Activated B cell treated with CpG ODN at 0.5 μM for 24 hours (primary cell): ENCODE data around the gene RNF112. TPM values are rescaled to one million over a fixed set of nuclear protein-coding genes. Genes with fewer than 3 reads are reported as not detected.
A peak's percentile ranks its signal among the peaks of the same experiment; 100 is the strongest.
"Not testable (repeated sequence)": the region's sequence is repeated elsewhere in the genome, so short reads cannot be mapped to it uniquely, and the experiment has no call there.

ENCODE experiments used
- ATAC-seq: fragments of 200-7000 bp; cut with Tn5 transposase; one replicate; pipeline ENCODE4 v1.10.0; 2021; ENCODE audit warnings: low read depth, mild to moderate bottlenecking, moderate library complexity
- CTCF ChIA-PET: fragments of 350-600 bp; sonication (Branson Sonifier 250); formaldehyde crosslinking; loops from one replicate; lab custom pipeline; 2021; ENCODE audit warnings: antibody characterized with exemption; lab: Charles Lee
- POLR2A ChIA-PET: fragments of 350-600 bp; sonication (Branson Sonifier 250); formaldehyde crosslinking; loops from one replicate; lab custom pipeline; 2021; ENCODE audit warnings: antibody characterized with exemption; lab: Charles Lee
- DNase-seq: peaks from one replicate; pipeline ENCODE4 v3.0.0; 2022
- H3K27ac Mint-ChIP-seq: one replicate; pipeline ENCODE4 v1.8.0; 2020; ENCODE audit warnings: mixed read lengths
- H3K27me3 Mint-ChIP-seq: one replicate; pipeline ENCODE4 v1.8.0; 2021; ENCODE audit warnings: mixed read lengths
- H3K36me3 Mint-ChIP-seq: one replicate; pipeline ENCODE4 v1.8.0; 2021; ENCODE audit warnings: low read depth, mixed read lengths
- H3K4me1 Mint-ChIP-seq: one replicate; pipeline ENCODE4 v1.8.0; 2021; ENCODE audit warnings: mixed read lengths
- H3K4me3 Mint-ChIP-seq: one replicate; pipeline ENCODE4 v1.8.0; 2020; ENCODE audit warnings: mild to moderate bottlenecking, mixed read lengths
- H3K9me3 Mint-ChIP-seq: one replicate; pipeline ENCODE4 v1.8.0; 2020; ENCODE audit warnings: mixed read lengths
- intact Hi-C: fragments of 100-400 bp; cut with micrococcal nuclease; formaldehyde crosslinking; loops from one replicate; pipeline ENCODE4 v1.15.1; 2024
- total RNA-seq: library from RNA; stranded (reverse); gene quantifications from 2 replicates; pipeline ENCODE4 v1.2.3, GENCODE V29; 2022
- TF ChIP-seq, protein P1 (sequence below): fragments of 200-600 bp; IDR thresholded peaks from one replicate; pipeline ENCODE4 v1.8.0; 2022; ENCODE audit warnings: antibody characterized with exemption, mild to moderate bottlenecking

RNF112 gene
- total RNA-seq, 1 donor from 2014 or later, result 0.51 TPM

DNA sequence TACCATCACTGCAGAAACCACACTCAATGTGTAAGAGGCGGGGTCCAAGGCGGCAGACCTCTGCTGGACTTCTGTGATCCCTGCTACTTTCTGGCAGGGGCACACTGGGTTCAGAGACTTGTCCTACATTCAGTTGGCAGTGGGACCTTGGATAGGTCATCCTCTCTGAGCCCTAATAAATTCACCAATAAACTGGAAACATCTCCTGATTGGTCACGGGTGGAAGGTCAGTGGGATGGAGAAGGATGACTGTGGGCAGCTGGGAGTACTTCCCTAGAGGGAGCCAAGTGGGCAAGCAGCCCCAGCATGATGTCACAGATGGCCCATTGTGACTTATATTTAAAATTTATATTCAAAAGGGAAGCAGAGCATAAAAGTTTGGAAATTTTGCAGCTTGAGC is 49.7 kb downstream of the RNF112 start:
- POLR2A ChIA-PET, result interaction anchor here (3.3 kb wide), 1 partner anchor 83 kb away, joined by 11 read pairs; the partner anchor contains the start of gene MAPK7
- H3K36me3 Mint-ChIP-seq, result no peaks in the 10 kb centered on the region
- H3K4me1 Mint-ChIP-seq, result peaks cover 49% of the 10 kb centered on the region
- no peaks in the 10 kb centered on the region for H3K9me3 Mint-ChIP-seq
- DNase-seq (no peak), ATAC-seq (no peak)
- CTCF ChIA-PET, result interaction anchor here (0.9 to 5.6 kb wide), 2 partner anchors 12 to 303 kb away, joined by 3 to 24 read pairs; no protein-coding TSS in a partner anchor
- H3K4me3 Mint-ChIP-seq, result no peak overlapping the region
- H3K27me3 Mint-ChIP-seq, result no peaks in the 10 kb centered on the region
- peak overlapping the region; percentile 37 for H3K27ac Mint-ChIP-seq
- intact Hi-C loops, result loop anchor here (5.0 kb wide), 1 partner anchor 153 kb away; no protein-coding TSS in a partner anchor
- TF ChIP-seq, protein P1, sequence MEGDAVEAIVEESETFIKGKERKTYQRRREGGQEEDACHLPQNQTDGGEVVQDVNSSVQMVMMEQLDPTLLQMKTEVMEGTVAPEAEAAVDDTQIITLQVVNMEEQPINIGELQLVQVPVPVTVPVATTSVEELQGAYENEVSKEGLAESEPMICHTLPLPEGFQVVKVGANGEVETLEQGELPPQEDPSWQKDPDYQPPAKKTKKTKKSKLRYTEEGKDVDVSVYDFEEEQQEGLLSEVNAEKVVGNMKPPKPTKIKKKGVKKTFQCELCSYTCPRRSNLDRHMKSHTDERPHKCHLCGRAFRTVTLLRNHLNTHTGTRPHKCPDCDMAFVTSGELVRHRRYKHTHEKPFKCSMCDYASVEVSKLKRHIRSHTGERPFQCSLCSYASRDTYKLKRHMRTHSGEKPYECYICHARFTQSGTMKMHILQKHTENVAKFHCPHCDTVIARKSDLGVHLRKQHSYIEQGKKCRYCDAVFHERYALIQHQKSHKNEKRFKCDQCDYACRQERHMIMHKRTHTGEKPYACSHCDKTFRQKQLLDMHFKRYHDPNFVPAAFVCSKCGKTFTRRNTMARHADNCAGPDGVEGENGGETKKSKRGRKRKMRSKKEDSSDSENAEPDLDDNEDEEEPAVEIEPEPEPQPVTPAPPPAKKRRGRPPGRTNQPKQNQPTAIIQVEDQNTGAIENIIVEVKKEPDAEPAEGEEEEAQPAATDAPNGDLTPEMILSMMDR, result no peak

DNA sequence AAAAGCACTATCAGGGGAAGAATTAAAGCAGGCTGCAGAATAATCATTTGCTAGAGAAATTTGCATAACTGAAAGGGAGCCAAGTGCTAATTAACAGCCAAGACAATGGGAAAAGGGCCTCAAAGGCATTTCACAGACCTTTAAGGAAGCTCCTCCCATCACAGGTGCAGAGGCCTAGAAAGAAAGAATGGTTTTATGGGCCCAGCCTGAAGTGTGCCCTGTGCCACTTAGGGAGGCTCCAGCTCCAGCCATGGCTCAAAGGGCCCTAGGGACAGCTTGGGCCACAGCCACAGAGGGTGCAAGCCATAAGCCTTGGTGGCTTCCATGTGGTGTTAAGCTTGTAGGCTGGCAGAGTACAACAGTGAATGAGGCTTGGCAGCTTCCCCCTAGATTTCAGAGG is 50.1 kb downstream of the RNF112 start:
- DNase-seq, result no peak
- H3K36me3 Mint-ChIP-seq, result no peaks in the 10 kb centered on the region
- H3K27ac Mint-ChIP-seq, result peak overlapping the region; percentile 37
- no peak overlapping the region for H3K4me3 Mint-ChIP-seq
- TF ChIP-seq, protein P1, result no peak
- CTCF ChIA-PET, result interaction anchor here (0.9 to 5.6 kb wide), 2 partner anchors 13 to 302 kb away, joined by 3 to 24 read pairs; no protein-coding TSS in a partner anchor
- POLR2A ChIA-PET, result interaction anchor here (3.3 kb wide), 1 partner anchor 83 kb away, joined by 11 read pairs; the partner anchor contains the start of gene MAPK7
- no peaks in the 10 kb centered on the region for H3K27me3 Mint-ChIP-seq
- no peak for ATAC-seq
- intact Hi-C loops, result loop anchor here (5.0 kb wide), 1 partner anchor 154 kb away; no protein-coding TSS in a partner anchor
- peaks cover 49% of the 10 kb centered on the region for H3K4me1 Mint-ChIP-seq
- H3K9me3 Mint-ChIP-seq, result no peaks in the 10 kb centered on the region

DNA sequence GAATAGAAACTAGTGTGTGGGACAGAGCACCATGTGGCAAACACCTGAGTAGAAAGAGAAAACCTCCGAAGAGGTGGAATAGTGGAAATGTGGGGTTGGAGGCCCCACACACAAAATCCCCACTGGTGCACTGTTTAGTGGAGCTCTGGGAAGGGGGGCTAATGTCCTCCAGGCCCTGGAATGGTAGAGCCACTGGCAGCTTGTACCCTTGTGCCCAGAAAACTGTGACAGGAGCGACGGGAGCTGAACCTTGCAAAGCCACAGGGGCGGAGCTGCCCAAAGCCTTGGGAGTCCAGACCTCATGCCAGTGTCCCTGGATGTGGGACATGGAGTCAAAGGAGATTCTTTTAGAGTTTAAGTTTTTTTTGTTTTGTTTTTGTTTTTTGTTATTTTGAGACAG is 50.6 kb downstream of the RNF112 start:
- CTCF ChIA-PET, result interaction anchor here (5.6 kb wide), 1 partner anchor 13 kb away, joined by 24 read pairs; no protein-coding TSS in a partner anchor
- no peak for DNase-seq
- intact Hi-C loops, result loop anchor here (2.0 to 5.0 kb wide), 3 partner anchors 47 to 154 kb away; no protein-coding TSS in a partner anchor

DNA sequence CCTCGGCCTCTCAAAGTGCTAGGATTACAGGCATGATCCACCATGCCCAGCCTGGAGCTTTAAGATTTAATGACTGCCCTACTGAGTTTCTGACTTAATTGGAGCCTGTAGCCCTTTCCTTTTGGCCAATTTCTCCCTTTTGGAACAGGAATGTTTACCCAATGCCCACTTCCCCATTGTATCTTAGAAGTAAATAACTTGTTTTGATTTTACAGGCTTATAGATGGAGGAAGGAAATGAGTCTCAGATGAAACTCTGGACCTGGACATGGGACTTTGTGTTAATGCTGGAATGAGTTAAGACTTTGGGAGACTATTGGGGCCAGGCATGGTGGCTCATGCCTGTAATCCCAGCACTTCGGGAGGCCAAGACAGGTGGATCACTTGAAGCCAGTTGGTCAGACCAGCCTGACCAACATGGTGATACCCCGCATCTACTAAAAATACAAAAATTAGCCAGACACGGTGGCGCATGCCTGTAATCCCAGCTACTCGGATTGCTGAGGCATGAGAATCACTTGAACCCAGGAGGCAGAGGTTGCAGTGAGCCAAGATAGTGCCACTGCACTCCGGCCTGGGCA is 51.5 kb downstream of the RNF112 start:
- intact Hi-C loops, result loop anchor here (2.0 to 5.0 kb wide), 3 partner anchors 46 to 155 kb away; no protein-coding TSS in a partner anchor
- H3K27me3 Mint-ChIP-seq, H3K9me3 Mint-ChIP-seq, DNase-seq, H3K4me3 Mint-ChIP-seq, H3K36me3 Mint-ChIP-seq, ATAC-seq: not testable (repeated sequence)
- Mint-ChIP-seq H3K4me1 (peaks cover 49% of the 10 kb centered on the region), H3K27ac (peak overlapping the region; percentile 92)
- ChIA-PET CTCF (interaction anchor here (1.5 to 5.6 kb wide), 2 partner anchors 14 to 99 kb away, joined by 8 to 24 read pairs; partner anchors contain the start of gene B9D1), POLR2A (interaction anchor here (1.1 to 3.3 kb wide), 2 partner anchors 85 to 100 kb away, joined by 3 to 11 read pairs; partner anchors contain the start of genes B9D1 and MAPK7)

More for the DNA sequence above, 50.6 kb downstream of the RNF112 start:
- H3K9me3 Mint-ChIP-seq, result no peaks in the 10 kb centered on the region
- POLR2A ChIA-PET, result interaction anchor here (3.3 kb wide), 1 partner anchor 84 kb away, joined by 11 read pairs; the partner anchor contains the start of gene MAPK7
- H3K4me3 Mint-ChIP-seq, result no peak overlapping the region
- H3K36me3 Mint-ChIP-seq, result no peaks in the 10 kb centered on the region
- TF ChIP-seq, protein P1, result no peak
- H3K27ac Mint-ChIP-seq, result peak overlapping the region; percentile 37
- ATAC-seq, result no peak
- peaks cover 49% of the 10 kb centered on the region for H3K4me1 Mint-ChIP-seq
- H3K27me3 Mint-ChIP-seq, result no peaks in the 10 kb centered on the region

DNA sequence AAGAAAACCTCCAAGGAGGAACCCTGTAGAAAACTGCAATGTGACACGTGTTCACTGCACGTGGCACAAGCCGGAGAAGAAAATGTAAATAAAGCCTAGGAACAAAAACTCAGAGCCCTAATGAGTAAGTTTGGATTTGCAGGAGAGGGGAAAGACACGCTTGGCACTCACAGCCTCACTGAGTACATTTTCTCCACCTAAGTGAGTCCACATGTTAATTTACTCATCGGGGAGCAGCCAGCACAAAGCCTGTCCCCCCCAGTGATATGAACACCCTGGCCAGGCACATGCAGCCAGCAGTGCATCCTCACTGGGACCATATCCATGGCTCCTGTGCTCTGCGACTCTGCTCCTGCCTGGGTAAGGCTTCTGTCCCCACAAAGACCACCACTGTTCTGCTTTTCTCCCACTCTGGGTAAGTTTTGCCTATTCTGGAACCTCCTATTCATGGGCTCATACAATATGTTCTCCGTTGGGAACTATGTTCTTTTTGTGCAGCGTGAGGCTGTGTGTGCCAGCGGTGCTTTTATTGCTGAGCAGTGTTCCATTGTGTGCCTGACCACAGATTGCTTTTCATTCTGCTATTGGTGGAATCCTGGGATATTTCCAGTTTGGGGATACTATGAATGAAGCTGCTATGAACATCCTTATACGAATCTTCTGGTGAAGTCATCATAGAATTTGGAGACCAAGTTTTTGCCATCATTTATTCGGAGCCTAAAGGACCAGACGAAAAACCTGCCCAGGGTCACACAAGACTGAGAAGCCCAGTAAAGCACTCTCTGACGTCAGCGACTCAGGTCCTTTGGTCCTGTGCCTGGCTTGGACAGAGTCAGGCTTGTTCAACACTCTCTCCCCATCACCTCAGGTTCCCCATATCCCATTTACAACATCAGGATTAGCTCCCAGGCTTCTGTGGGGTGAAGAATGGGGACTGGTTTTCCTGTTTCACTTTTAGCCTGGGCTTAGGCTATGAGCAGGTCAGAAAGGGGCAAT is 53.3 kb downstream of the RNF112 start:
- ATAC-seq (no peak), DNase-seq (no peak)
- Mint-ChIP-seq H3K27ac (peak overlapping the region; percentile 92), H3K4me3 (peak overlapping the region; percentile 36), H3K9me3 (no peaks in the 10 kb centered on the region), H3K36me3 (no peaks in the 10 kb centered on the region), H3K27me3 (no peaks in the 10 kb centered on the region), H3K4me1 (peaks cover 49% of the 10 kb centered on the region)
- TF ChIP-seq, protein P1, result no peak
- ChIA-PET CTCF (interaction anchor here (1.9 to 2.0 kb wide), 2 partner anchors 17 to 101 kb away, joined by 4 to 7 read pairs; partner anchors contain the start of gene B9D1), POLR2A (no interaction called here)
- intact Hi-C loops, result loop anchor here (5.0 kb wide), 1 partner anchor 157 kb away; no protein-coding TSS in a partner anchor
